Measurements from ENCODE around the gene MZT2B.
"Not testable (repeated sequence)": the region's sequence is repeated elsewhere in the genome, so short reads cannot be mapped to it uniquely, and the experiment has no call there.

Gene MZT2B

GRCh38 chr2:130229161-130229510 lies 47.1 kb downstream of the MZT2B start:
- not testable (repeated sequence) for H3K27me3 ChIP-seq (ENCODE audit: insufficient read depth, poor library complexity, severe bottlenecking); H3K4me3 ChIP-seq (replicated peaks; ENCODE audit: insufficient read depth, low read length); DNase-seq (ENCODE audit: low read depth in 1 of 2, low spot score in 1 of 2); H3K27ac ChIP-seq (replicated peaks)

GRCh38 chr2:130230376-130230775 lies 48.3 kb downstream of the MZT2B start:
- H3K27ac ChIP-seq (replicated peaks); DNase-seq (ENCODE audit: low read depth in 1 of 2, low spot score in 1 of 2); H3K4me3 ChIP-seq (replicated peaks; ENCODE audit: insufficient read depth, low read length); H3K27me3 ChIP-seq (ENCODE audit: insufficient read depth, poor library complexity, severe bottlenecking): not testable (repeated sequence)

- not testable (repeated sequence) for H3K27me3 ChIP-seq (ENCODE audit: insufficient read depth, poor library complexity, severe bottlenecking); DNase-seq (ENCODE audit: low read depth in 1 of 2, low spot score in 1 of 2); H3K4me3 ChIP-seq (replicated peaks; ENCODE audit: insufficient read depth, low read length); H3K27ac ChIP-seq (replicated peaks)
Measured at GRCh38 chr2:130230907-130231306, 48.8 kb downstream of the MZT2B start.

GRCh38 chr2:130231656-130232055 lies 49.6 kb downstream of the MZT2B start:
- no peak for TF ChIP-seq REST (IDR thresholded peaks at IDR 0.05; ENCODE audit: insufficient replicate concordance, low read depth)
- TF ChIP-seq SPI1 (IDR thresholded peaks at IDR 0.05; ENCODE audit: borderline replicate concordance, low read depth) = no peak
- no peak for TF ChIP-seq POLR2AphosphoS5 (IDR thresholded peaks at IDR 0.05; ENCODE audit: low read depth)
- no peak for TF ChIP-seq CTCF (IDR thresholded peaks at IDR 0.05; ENCODE audit: insufficient read depth, low read length)
- TF ChIP-seq GABPA (IDR thresholded peaks at IDR 0.05; ENCODE audit: low read depth) = no peak
- DNase-seq (ENCODE audit: low read depth in 1 of 2, low spot score in 1 of 2) = no peak
- Histone ChIP-seq H3K27me3 (ENCODE audit: insufficient read depth, poor library complexity, severe bottlenecking) (no peaks in the 10 kb centered on the region), H3K4me3 (replicated peaks; ENCODE audit: insufficient read depth, low read length) (no peak overlapping the region), H3K27ac (replicated peaks) (no peak overlapping the region)

GRCh38 chr2:130233066-130233465 lies 51.0 kb downstream of the MZT2B start:
- DNase-seq (ENCODE audit: low read depth in 1 of 2, low spot score in 1 of 2); H3K4me3 ChIP-seq (replicated peaks; ENCODE audit: insufficient read depth, low read length); H3K27me3 ChIP-seq (ENCODE audit: insufficient read depth, poor library complexity, severe bottlenecking); H3K27ac ChIP-seq (replicated peaks): not testable (repeated sequence)

GRCh38 chr2:130239581-130239980 lies 57.5 kb downstream of the MZT2B start:
- not testable (repeated sequence) for H3K4me3 ChIP-seq (replicated peaks; ENCODE audit: insufficient read depth, low read length); H3K27ac ChIP-seq (replicated peaks); DNase-seq (ENCODE audit: low read depth in 1 of 2, low spot score in 1 of 2)

More at GRCh38 chr2:130239581-130239980, 57.5 kb downstream of the MZT2B start:
- H3K27me3 ChIP-seq (ENCODE audit: insufficient read depth, poor library complexity, severe bottlenecking) = not testable (repeated sequence)
